NCI-H2227 (cell line): ENCODE measurements around the gene SLITRK6.
A peak's percentile ranks its signal among the peaks of the same experiment; 100 is the strongest.
"Not testable (repeated sequence)": the region's sequence is repeated elsewhere in the genome, so short reads cannot be mapped to it uniquely, and the experiment has no call there.

Experiments
- DNase-seq: peaks from one replicate; lab custom pipeline; 2025; ENCODE audit not compliant: unreplicated experiment; lab: John Stamatoyannopoulos, UW

Gene SLITRK6

GRCh38 chr13:85799097-85799582, at the start of gene SLITRK6:
TSS of gene SLITRK6 (minus strand) at chr13:85799419. CDS start at chr13:85796508, 2,911 bp downstream.
- peak; percentile 84 for DNase-seq

- DNase-seq, result no peak
Measured at GRCh38 chr13:85847012-85847411, 47.8 kb upstream of the SLITRK6 start.

GRCh38 chr13:85841427-85841826, 42.2 kb upstream of the SLITRK6 start:
- DNase-seq, result no peak

GRCh38 chr13:85833921-85834320, 34.7 kb upstream of the SLITRK6 start:
- no peak for DNase-seq

GRCh38 chr13:85828094-85828684, 29.0 kb upstream of the SLITRK6 start:
- peak; percentile 31 for DNase-seq

GRCh38 chr13:85825454-85825853, 26.2 kb upstream of the SLITRK6 start:
- DNase-seq, result no peak

GRCh38 chr13:85823832-85824231, 24.6 kb upstream of the SLITRK6 start:
- DNase-seq, result no peak

GRCh38 chr13:85819513-85819912, 20.3 kb upstream of the SLITRK6 start:
- no peak for DNase-seq

GRCh38 chr13:85816413-85816812, 17.2 kb upstream of the SLITRK6 start:
- peak; percentile 24 for DNase-seq

- DNase-seq, result no peak
Measured at GRCh38 chr13:85812282-85812681, 13.1 kb upstream of the SLITRK6 start.

- no peak for DNase-seq
Measured at GRCh38 chr13:85808811-85809210, 9.6 kb upstream of the SLITRK6 start.

- peak; percentile 70 for DNase-seq
Measured at GRCh38 chr13:85806553-85807175, 7.4 kb upstream of the SLITRK6 start.

- DNase-seq, result no peak
Measured at GRCh38 chr13:85798556-85798955, 663 bp downstream of the SLITRK6 start.

GRCh38 chr13:85797311-85797710, 1.9 kb downstream of the SLITRK6 start:
- DNase-seq, result no peak

- DNase-seq, result peak; percentile 30
Measured at GRCh38 chr13:85785205-85785604, 14.0 kb downstream of the SLITRK6 start.

- DNase-seq, result no peak
Measured at GRCh38 chr13:85772367-85772766, 26.9 kb downstream of the SLITRK6 start.

GRCh38 chr13:85771856-85772255, 27.4 kb downstream of the SLITRK6 start:
- no peak for DNase-seq

- no peak for DNase-seq
Measured at GRCh38 chr13:85768946-85769345, 30.3 kb downstream of the SLITRK6 start.

GRCh38 chr13:85755123-85755522, 44.1 kb downstream of the SLITRK6 start:
- no peak for DNase-seq

GRCh38 chr13:85743201-85743770, 55.9 kb downstream of the SLITRK6 start:
- DNase-seq, result not testable (repeated sequence)
